GM12872 (cell line): Measurements from ENCODE around the gene OPCML.

Experiments used
- TF ChIP-seq, protein P1 (sequence below): IDR thresholded peaks from 3 replicates; pipeline ENCODE4 v1.5.1; 2011; ENCODE audit warnings: low read depth, mild to moderate bottlenecking, low read length, moderate library complexity; ENCODE audit not compliant: insufficient read depth

The OPCML gene

DNA sequence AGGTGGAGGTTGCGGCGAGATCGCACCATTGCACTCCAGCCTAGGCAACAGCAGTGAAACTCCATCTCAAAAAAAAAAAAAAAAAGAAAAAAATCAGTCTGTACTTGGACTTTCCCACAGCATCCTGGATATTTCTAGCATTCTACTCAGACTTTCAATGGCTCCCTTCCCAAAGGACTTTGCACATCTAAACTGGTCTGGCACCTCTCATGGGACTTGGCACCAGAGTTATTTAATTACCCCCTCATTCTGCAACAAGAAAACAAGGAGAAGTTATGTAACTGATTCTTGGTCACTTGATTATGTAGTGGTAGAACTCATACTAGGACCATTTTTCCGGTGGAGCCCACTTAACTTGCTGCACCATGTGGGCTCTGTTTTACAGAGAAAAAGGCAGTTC, 519.5 kb downstream of the OPCML start:
- TF ChIP-seq, protein P1, sequence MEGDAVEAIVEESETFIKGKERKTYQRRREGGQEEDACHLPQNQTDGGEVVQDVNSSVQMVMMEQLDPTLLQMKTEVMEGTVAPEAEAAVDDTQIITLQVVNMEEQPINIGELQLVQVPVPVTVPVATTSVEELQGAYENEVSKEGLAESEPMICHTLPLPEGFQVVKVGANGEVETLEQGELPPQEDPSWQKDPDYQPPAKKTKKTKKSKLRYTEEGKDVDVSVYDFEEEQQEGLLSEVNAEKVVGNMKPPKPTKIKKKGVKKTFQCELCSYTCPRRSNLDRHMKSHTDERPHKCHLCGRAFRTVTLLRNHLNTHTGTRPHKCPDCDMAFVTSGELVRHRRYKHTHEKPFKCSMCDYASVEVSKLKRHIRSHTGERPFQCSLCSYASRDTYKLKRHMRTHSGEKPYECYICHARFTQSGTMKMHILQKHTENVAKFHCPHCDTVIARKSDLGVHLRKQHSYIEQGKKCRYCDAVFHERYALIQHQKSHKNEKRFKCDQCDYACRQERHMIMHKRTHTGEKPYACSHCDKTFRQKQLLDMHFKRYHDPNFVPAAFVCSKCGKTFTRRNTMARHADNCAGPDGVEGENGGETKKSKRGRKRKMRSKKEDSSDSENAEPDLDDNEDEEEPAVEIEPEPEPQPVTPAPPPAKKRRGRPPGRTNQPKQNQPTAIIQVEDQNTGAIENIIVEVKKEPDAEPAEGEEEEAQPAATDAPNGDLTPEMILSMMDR, result no peak

DNA sequence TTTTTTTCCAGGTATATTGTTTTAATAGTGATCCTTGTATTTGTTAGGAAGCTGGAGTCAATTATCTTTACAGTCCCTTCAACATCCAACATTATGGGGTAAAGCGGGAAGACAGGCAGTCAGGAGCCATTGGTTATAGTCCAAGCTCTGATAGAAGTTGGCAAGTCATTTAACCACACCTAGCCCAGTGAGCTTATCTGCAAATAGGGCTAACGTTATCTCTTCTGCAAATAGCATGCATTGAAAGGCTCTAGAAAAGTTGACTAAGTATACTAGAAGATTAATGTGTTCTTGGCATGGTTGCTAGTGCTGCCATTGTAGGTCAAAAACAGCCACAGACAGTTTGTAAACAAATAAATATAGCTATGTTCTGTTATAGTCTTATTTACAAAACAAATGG, 520.7 kb downstream of the OPCML start:
- TF ChIP-seq, protein P1, result no peak

DNA sequence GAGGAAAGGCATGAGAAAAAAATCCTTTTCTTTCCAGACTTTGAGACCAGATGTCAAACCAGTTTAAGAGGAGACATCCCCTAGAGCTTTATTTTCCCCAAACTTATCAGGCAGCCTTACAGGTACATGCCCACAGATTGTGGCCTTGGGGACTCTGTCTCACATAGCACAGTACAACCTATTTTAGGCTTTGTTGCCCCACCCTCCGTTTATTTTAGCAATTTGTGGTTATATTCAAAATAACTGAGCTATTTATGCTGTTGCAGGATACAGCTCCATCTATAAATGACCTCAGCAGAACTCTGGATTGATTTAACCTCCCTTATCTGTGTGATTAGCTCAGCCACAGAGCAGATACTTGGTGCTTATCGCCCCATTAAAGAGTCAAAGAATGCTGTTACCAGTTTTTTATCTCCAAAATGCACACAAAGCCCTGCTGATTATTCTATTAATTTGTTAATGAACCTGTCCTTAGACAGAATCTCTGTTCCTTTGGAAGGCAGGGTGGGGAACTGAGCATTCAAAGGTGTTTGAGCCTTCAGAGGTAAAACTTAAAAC, 525.2 kb downstream of the OPCML start:
- TF ChIP-seq, protein P1, result no peak

DNA sequence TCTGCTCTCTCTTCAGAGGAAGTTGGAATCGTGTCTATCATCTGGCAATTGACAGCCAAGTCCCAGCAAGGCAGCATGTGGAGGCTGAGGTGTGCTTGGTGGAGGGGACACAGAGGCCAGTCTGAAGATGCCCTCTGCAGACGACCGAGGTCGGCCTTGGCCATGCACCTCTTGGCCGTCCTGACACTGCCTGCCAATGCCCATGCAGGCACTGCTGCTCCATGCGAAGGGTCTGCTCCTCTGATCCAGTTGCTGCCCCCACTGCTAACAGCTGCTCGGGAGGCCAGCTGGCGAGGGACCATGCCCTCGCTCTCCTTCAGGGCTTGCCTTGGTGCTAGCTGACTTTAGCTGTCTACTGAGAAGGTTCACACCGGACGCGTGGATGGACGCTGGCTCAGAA, 527.9 kb downstream of the OPCML start:
- TF ChIP-seq, protein P1, result no peak

DNA sequence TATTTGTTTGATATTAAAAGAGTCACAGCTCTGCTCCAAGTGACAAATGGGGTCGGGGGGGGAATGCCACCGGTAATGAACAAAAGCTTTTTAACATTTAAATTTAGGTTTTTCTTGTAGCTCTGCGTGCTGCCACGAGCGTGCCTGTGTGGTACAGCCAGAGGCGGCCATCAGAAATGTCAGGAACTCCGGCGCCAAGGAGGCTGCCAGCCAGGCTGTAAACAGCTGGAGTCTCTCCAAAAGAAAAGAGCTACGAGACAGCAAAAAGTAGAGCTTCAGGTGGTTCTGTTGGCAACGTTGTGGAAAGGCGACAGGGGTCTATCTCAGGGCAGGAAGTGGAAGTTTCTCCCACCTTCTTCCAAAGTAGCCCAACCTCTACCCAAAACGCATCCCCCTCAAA, 532.8 kb downstream of the OPCML start:
- TF ChIP-seq, protein P1, result no peak

DNA sequence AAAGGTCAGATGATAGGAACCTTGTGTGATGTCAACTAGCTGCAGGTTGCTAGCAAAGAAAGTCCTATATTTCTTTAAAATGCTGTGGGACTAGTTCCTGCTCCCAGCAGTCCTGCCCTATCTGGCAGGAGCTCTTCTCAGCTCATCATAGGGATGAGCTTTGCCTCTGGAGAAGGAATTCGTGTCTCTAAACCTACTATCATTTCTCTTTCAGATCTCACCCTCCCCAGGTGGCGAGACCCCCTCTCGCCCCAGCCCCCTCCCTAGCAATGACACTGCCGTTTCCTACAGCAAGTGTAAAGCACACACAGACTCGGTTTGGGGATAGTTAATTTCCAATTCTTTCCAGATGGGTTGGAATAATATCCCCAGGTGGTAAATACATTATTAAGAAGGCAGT, 533.3 kb downstream of the OPCML start:
- TF ChIP-seq, protein P1, result no peak

DNA sequence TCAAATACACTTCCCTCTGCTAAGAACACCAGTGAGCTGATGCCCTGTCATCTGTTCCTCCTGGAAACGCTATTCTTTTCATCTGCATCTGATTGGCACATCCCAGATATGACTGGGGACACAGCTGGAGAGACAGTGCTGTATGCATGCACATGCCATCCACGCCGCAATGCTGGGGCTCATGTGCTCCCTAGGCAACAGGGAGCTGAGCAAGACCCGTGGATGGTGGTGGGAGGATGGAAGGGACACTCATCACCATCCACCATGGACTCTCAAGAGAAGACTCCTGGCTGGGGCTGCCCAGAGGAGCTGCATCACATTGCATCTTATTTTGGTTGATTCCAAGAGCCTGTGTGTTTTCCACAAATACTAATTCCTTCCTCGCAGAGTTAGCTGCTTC, 534.9 kb downstream of the OPCML start:
- TF ChIP-seq, protein P1, result no peak
